NCI-H1417 (cell line): ENCODE measurements around the gene BPIFB3.
"Not testable (repeated sequence)": the region's sequence is repeated elsewhere in the genome, so short reads cannot be mapped to it uniquely, and the experiment has no call there.

Experiments used
- DNase-seq, 3 experiments: peaks; one replicate each; lab custom pipeline; 2025; lab: John Stamatoyannopoulos, UW

BPIFB3 gene

GRCh38 chr20:33120934-33121333, 67.2 kb downstream of the BPIFB3 start:
- no peak for DNase-seq

- DNase-seq = not testable (repeated sequence)
These were observed 68.6 kb downstream of the BPIFB3 start for GRCh38 chr20:33122297-33122696.
